Endometrium (tissue), 2 donors: ENCODE results near the gene ENPP5.

ENCODE experiments used
- FAIRE-seq: peaks from 2 replicates; lab custom pipeline; 2012; peaks lifted over from hg19 to GRCh38; lab: Jason Lieb, UNC
- donor health status: control.
- donor health status: control.

Gene ENPP5

GRCh38 chr6:46170357-46171289 lies at the start of gene ENPP5:
ENPP5 (minus strand) TSS chr6:46170980; CDS start chr6:46168262, 2,718 bp downstream.
- no peak for FAIRE-seq

- no peak for FAIRE-seq
Observed at GRCh38 chr6:46219661-46220060, 48.9 kb upstream of the ENPP5 start.

GRCh38 chr6:46218457-46218856 lies 47.7 kb upstream of the ENPP5 start:
- FAIRE-seq, result no peak

GRCh38 chr6:46217671-46218131 lies 46.9 kb upstream of the ENPP5 start:
- no peak for FAIRE-seq

GRCh38 chr6:46216879-46217278 lies 46.1 kb upstream of the ENPP5 start:
- FAIRE-seq, result no peak

- no peak for FAIRE-seq
Observed at GRCh38 chr6:46215777-46216176, 45.0 kb upstream of the ENPP5 start.

- FAIRE-seq, result no peak
Observed at GRCh38 chr6:46215213-46215612, 44.4 kb upstream of the ENPP5 start.

GRCh38 chr6:46211917-46212316 lies 41.1 kb upstream of the ENPP5 start:
- FAIRE-seq, result no peak

- FAIRE-seq, result no peak
Observed at GRCh38 chr6:46210294-46210693, 39.5 kb upstream of the ENPP5 start.

- no peak for FAIRE-seq
Observed at GRCh38 chr6:46208303-46208702, 37.5 kb upstream of the ENPP5 start.

GRCh38 chr6:46207174-46207573 lies 36.4 kb upstream of the ENPP5 start:
- no peak for FAIRE-seq

GRCh38 chr6:46204880-46205650 lies 34.3 kb upstream of the ENPP5 start:
- FAIRE-seq, result no peak

GRCh38 chr6:46203391-46204177 lies 32.8 kb upstream of the ENPP5 start:
- no peak for FAIRE-seq

GRCh38 chr6:46201702-46202101 lies 30.9 kb upstream of the ENPP5 start:
- no peak for FAIRE-seq

- no peak for FAIRE-seq
Observed at GRCh38 chr6:46199387-46199786, 28.6 kb upstream of the ENPP5 start.

- no peak for FAIRE-seq
Observed at GRCh38 chr6:46191961-46192360, 21.2 kb upstream of the ENPP5 start.

- no peak for FAIRE-seq
Observed at GRCh38 chr6:46190889-46191288, 20.1 kb upstream of the ENPP5 start.

- no peak for FAIRE-seq
Observed at GRCh38 chr6:46189726-46190125, 18.9 kb upstream of the ENPP5 start.

- peak; percentile 91 for FAIRE-seq
Observed at GRCh38 chr6:46186583-46186982, 15.8 kb upstream of the ENPP5 start.

- peak; percentile 8 for FAIRE-seq
Observed at GRCh38 chr6:46184114-46184513, 13.3 kb upstream of the ENPP5 start.

GRCh38 chr6:46175976-46176375 lies 5.2 kb upstream of the ENPP5 start:
- no peak for FAIRE-seq

GRCh38 chr6:46175446-46175845 lies 4.7 kb upstream of the ENPP5 start:
- FAIRE-seq, result no peak
